ENCODE results near the gene METTL16. TPM values are rescaled to one million over a fixed set of nuclear protein-coding genes. Genes with fewer than 3 reads are reported as not detected.
"Not testable (repeated sequence)": the region's sequence is repeated elsewhere in the genome, so short reads cannot be mapped to it uniquely, and the experiment has no call there.

METTL16 gene
- polyA plus RNA-seq, result 10 to 100 TPM; 10.7 to 25.2 (median 12.9) TPM
- long read RNA-seq, donor 1, result 0 reads
- long read RNA-seq, donor 2, result 0 reads
- long read RNA-seq, donor 3, partial matches to known transcripts, result 5 of 5 reads
- long read RNA-seq, donor 3, other reads (novel, unspliced or antisense), result 0 of 5 reads
- long read RNA-seq, donor 4, result 0 reads
- long read RNA-seq, donor 5, result 0 reads
- long read RNA-seq, donor 6, full-length matches to known transcripts, result 1 of 1 reads
- long read RNA-seq, donor 6, partial matches to known transcripts, result 0 of 1 reads
- long read RNA-seq, donor 6, other reads (novel, unspliced or antisense), result 0 of 1 reads
- long read RNA-seq, donor 7, full-length matches to known transcripts, result 1 of 6 reads
- long read RNA-seq, donor 7, partial matches to known transcripts, result 5 of 6 reads
- long read RNA-seq, donor 7, other reads (novel, unspliced or antisense), result 0 of 6 reads
- long read RNA-seq, donor 8, result 0 reads
- long read RNA-seq, donor 9, full-length matches to known transcripts, result 1 of 1 reads
- long read RNA-seq, donor 9, partial matches to known transcripts, result 0 of 1 reads
- long read RNA-seq, donor 9, other reads (novel, unspliced or antisense), result 0 of 1 reads
- long read RNA-seq, donor 10, full-length matches to known transcripts, result 1 of 6 reads
- long read RNA-seq, donor 10, partial matches to known transcripts, result 5 of 6 reads
- long read RNA-seq, donor 10, other reads (novel, unspliced or antisense), result 0 of 6 reads

GRCh38 chr17:2511462-2512369 is at the start of gene METTL16:
Gene METTL16 (minus strand): TSS chr17:2511888. CDS start chr17:2502331, 9,557 bp downstream.
- Histone ChIP-seq H3K36me3 (ENCODE audit: control insufficient read depth in 3 of 3, insufficient read depth in 2 of 3, low read depth in 1 of 3, low read length in 3 of 3) (peaks cover 0 to 4% (median 0%) of the 10 kb centered on the region in 3 donors), H3K4me1 (ENCODE audit: control insufficient read depth in 3 of 3, insufficient read depth in 2 of 3, low read depth in 1 of 3, low read length in 2 of 3) (peaks cover 4 to 6% (median 6%) of the 10 kb centered on the region in 3 donors), H3K27me3 (ENCODE audit: control insufficient read depth in 3 of 3, insufficient read depth in 3 of 3, low read length in 3 of 3) (no peaks in the 10 kb centered on the region), H3K9me3 (ENCODE audit: control insufficient read depth in 2 of 2, insufficient read depth in 1 of 2, low read depth in 1 of 2, low read length in 1 of 2) (no peaks in the 10 kb centered on the region), H3K27ac (ENCODE audit: low read depth in 1 of 3, low read length in 2 of 3) (peak within 1 kb of the TSS; percentile 84 to 96 (median 89)), H3K4me3 (ENCODE audit: low read depth in 1 of 3, low read length in 3 of 3) (peak within 1 kb of the TSS; percentile 45 to 78 (median 67))
- FAIRE-seq (no peak), DNase-seq (peak; percentile 99 to 100)
- WGBS, 3 donors, result 0 to 1% (median 0%) methylated on average over 49 of the region's 49 CpGs

GRCh38 chr17:2560658-2561057 is 49.0 kb upstream of the METTL16 start:
- H3K27ac ChIP-seq (ENCODE audit: low read depth in 1 of 3, low read length in 2 of 3), result no peak overlapping the region
- DNase-seq (no peak), FAIRE-seq (no peak)
- H3K4me1 ChIP-seq (ENCODE audit: control insufficient read depth in 3 of 3, insufficient read depth in 2 of 3, low read depth in 1 of 3, low read length in 2 of 3), result no peaks in the 10 kb centered on the region
- H3K36me3 ChIP-seq (ENCODE audit: control insufficient read depth in 3 of 3, insufficient read depth in 2 of 3, low read depth in 1 of 3, low read length in 3 of 3), result no peaks in the 10 kb centered on the region
- H3K4me3 ChIP-seq (ENCODE audit: low read depth in 1 of 3, low read length in 3 of 3), result no peak overlapping the region
- H3K27me3 ChIP-seq (ENCODE audit: control insufficient read depth in 3 of 3, insufficient read depth in 3 of 3, low read length in 3 of 3), result no peaks in the 10 kb centered on the region
- 91 to 95% (median 91%) methylated on average over 5 of the region's 5 CpGs for WGBS, 3 donors
- H3K9me3 ChIP-seq (ENCODE audit: control insufficient read depth in 2 of 2, insufficient read depth in 1 of 2, low read depth in 1 of 2, low read length in 1 of 2), result peaks cover 0 to 10% of the 10 kb centered on the region in 2 donors

GRCh38 chr17:2551928-2552327 is 40.2 kb upstream of the METTL16 start:
- Histone ChIP-seq H3K4me3 (ENCODE audit: low read depth in 1 of 3, low read length in 3 of 3) (no peak overlapping the region), H3K36me3 (ENCODE audit: control insufficient read depth in 3 of 3, insufficient read depth in 2 of 3, low read depth in 1 of 3, low read length in 3 of 3) (no peaks in the 10 kb centered on the region), H3K27me3 (ENCODE audit: control insufficient read depth in 3 of 3, insufficient read depth in 3 of 3, low read length in 3 of 3) (peaks cover 0 to 10% (median 0%) of the 10 kb centered on the region in 3 donors), H3K27ac (ENCODE audit: low read depth in 1 of 3, low read length in 2 of 3) (no peak overlapping the region), H3K9me3 (ENCODE audit: control insufficient read depth in 2 of 2, insufficient read depth in 1 of 2, low read depth in 1 of 2, low read length in 1 of 2) (peaks cover 0 to 6% of the 10 kb centered on the region in 2 donors), H3K4me1 (ENCODE audit: control insufficient read depth in 3 of 3, insufficient read depth in 2 of 3, low read depth in 1 of 3, low read length in 2 of 3) (no peaks in the 10 kb centered on the region)
- DNase-seq, result no peak
- 47 to 77% (median 72%) methylated on average over 9 of the region's 9 CpGs for WGBS, 3 donors
- no peak for FAIRE-seq

- 43 to 77% (median 71%) methylated on average over 10 of the region's 10 CpGs for WGBS, 3 donors
- Histone ChIP-seq H3K4me1 (ENCODE audit: control insufficient read depth in 3 of 3, insufficient read depth in 2 of 3, low read depth in 1 of 3, low read length in 2 of 3) (no peaks in the 10 kb centered on the region), H3K9me3 (ENCODE audit: control insufficient read depth in 2 of 2, insufficient read depth in 1 of 2, low read depth in 1 of 2, low read length in 1 of 2) (peaks cover 0 to 3% of the 10 kb centered on the region in 2 donors), H3K4me3 (ENCODE audit: low read depth in 1 of 3, low read length in 3 of 3) (no peak overlapping the region), H3K27me3 (ENCODE audit: control insufficient read depth in 3 of 3, insufficient read depth in 3 of 3, low read length in 3 of 3) (peaks cover 0 to 10% (median 0%) of the 10 kb centered on the region in 3 donors), H3K36me3 (ENCODE audit: control insufficient read depth in 3 of 3, insufficient read depth in 2 of 3, low read depth in 1 of 3, low read length in 3 of 3) (no peaks in the 10 kb centered on the region), H3K27ac (ENCODE audit: low read depth in 1 of 3, low read length in 2 of 3) (no peak overlapping the region)
- no peak for FAIRE-seq
- no peak for DNase-seq
Observed at GRCh38 chr17:2551493-2551892, 39.8 kb upstream of the METTL16 start.

- Histone ChIP-seq H3K27ac (ENCODE audit: low read depth in 1 of 3, low read length in 2 of 3) (no peak overlapping the region), H3K4me1 (ENCODE audit: control insufficient read depth in 3 of 3, insufficient read depth in 2 of 3, low read depth in 1 of 3, low read length in 2 of 3) (peaks cover 0 to 12% (median 0%) of the 10 kb centered on the region in 3 donors), H3K36me3 (ENCODE audit: control insufficient read depth in 3 of 3, insufficient read depth in 2 of 3, low read depth in 1 of 3, low read length in 3 of 3) (no peaks in the 10 kb centered on the region), H3K9me3 (ENCODE audit: control insufficient read depth in 2 of 2, insufficient read depth in 1 of 2, low read depth in 1 of 2, low read length in 1 of 2) (no peaks in the 10 kb centered on the region), H3K4me3 (ENCODE audit: low read depth in 1 of 3, low read length in 3 of 3) (no peak overlapping the region), H3K27me3 (ENCODE audit: control insufficient read depth in 3 of 3, insufficient read depth in 3 of 3, low read length in 3 of 3) (peaks cover 0 to 10% (median 0%) of the 10 kb centered on the region in 3 donors)
- DNase-seq (peak in 1 of 2 donors; percentile 73), FAIRE-seq (no peak)
- WGBS, 3 donors, result 75 to 86% (median 79%) methylated on average over 8 of the region's 8 CpGs
Observed at GRCh38 chr17:2549392-2550211, 37.9 kb upstream of the METTL16 start.

GRCh38 chr17:2548026-2548425 is 36.3 kb upstream of the METTL16 start:
- not testable (repeated sequence) for FAIRE-seq; H3K4me3 ChIP-seq (ENCODE audit: low read depth in 1 of 3, low read length in 3 of 3); H3K36me3 ChIP-seq (ENCODE audit: control insufficient read depth in 3 of 3, insufficient read depth in 2 of 3, low read depth in 1 of 3, low read length in 3 of 3); H3K9me3 ChIP-seq (ENCODE audit: control insufficient read depth in 2 of 2, insufficient read depth in 1 of 2, low read depth in 1 of 2, low read length in 1 of 2)
- Histone ChIP-seq H3K27me3 (ENCODE audit: control insufficient read depth in 3 of 3, insufficient read depth in 3 of 3, low read length in 3 of 3) (peaks cover 0 to 10% (median 0%) of the 10 kb centered on the region in 3 donors), H3K27ac (ENCODE audit: low read depth in 1 of 3, low read length in 2 of 3) (peak overlapping the region in 1 of 3 donors; percentile 86), H3K4me1 (ENCODE audit: control insufficient read depth in 3 of 3, insufficient read depth in 2 of 3, low read depth in 1 of 3, low read length in 2 of 3) (peaks cover 0 to 12% (median 0%) of the 10 kb centered on the region in 3 donors)
- peak in 1 of 2 donors; percentile 90 for DNase-seq
- 20 to 62% (median 49%) methylated on average over 9 of the region's 9 CpGs for WGBS, 3 donors

- H3K36me3 ChIP-seq (ENCODE audit: control insufficient read depth in 3 of 3, insufficient read depth in 2 of 3, low read depth in 1 of 3, low read length in 3 of 3), result no peaks in the 10 kb centered on the region
- peaks cover 0 to 8% (median 0%) of the 10 kb centered on the region in 3 donors for H3K27me3 ChIP-seq (ENCODE audit: control insufficient read depth in 3 of 3, insufficient read depth in 3 of 3, low read length in 3 of 3)
- WGBS, 3 donors, result 52 to 73% (median 62%) methylated on average over 9 of the region's 9 CpGs
- FAIRE-seq (no peak), DNase-seq (peak; percentile 30 to 82)
- H3K27ac ChIP-seq (ENCODE audit: low read depth in 1 of 3, low read length in 2 of 3), result peak overlapping the region in 2 of 3 donors; percentile 21 to 86
- peaks cover 0 to 12% (median 0%) of the 10 kb centered on the region in 3 donors for H3K4me1 ChIP-seq (ENCODE audit: control insufficient read depth in 3 of 3, insufficient read depth in 2 of 3, low read depth in 1 of 3, low read length in 2 of 3)
- no peak overlapping the region for H3K4me3 ChIP-seq (ENCODE audit: low read depth in 1 of 3, low read length in 3 of 3)
- H3K9me3 ChIP-seq (ENCODE audit: control insufficient read depth in 2 of 2, insufficient read depth in 1 of 2, low read depth in 1 of 2, low read length in 1 of 2), result no peaks in the 10 kb centered on the region
Observed at GRCh38 chr17:2547176-2547575, 35.5 kb upstream of the METTL16 start.

Data from small intestine (tissue), 16 donors.